ENCODE results near the gene ADAR.

ADAR gene

DNA sequence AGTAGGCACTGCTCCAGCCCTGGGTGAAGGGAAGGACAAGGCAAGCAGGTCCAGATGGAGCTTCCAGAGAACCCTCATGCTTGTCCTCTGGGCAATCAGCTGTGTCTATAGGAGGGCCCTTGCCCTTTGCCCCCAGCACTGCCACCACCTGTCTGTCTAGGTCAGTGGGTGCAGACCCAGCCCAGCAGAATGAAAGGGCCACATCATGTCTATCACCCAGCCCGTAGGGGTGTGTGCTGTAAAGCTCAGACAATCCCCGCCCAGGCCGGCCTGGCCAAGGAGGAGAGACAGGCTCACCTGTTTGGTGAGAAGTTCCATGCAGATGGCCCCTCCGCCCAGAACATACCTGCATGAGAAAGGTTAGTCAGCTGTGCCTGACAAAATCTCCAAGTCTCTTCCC is 56.5 kb downstream of the ADAR start:
- Histone ChIP-seq H3K4me3 (ENCODE audit: low read depth in 1 of 2, low read length in 2 of 2) (no peak overlapping the region), H3K4me1 (ENCODE audit: control insufficient read depth in 1 of 2, insufficient read depth in 2 of 2, low read length in 2 of 2) (peaks cover 6 to 29% of the 10 kb centered on the region in 2 donors), H3K27me3 (ENCODE audit: low read depth, low read length) (no peaks in the 10 kb centered on the region), H3K36me3 (ENCODE audit: control insufficient read depth in 1 of 2, insufficient read depth in 2 of 2, low read length in 2 of 2) (peaks cover 65 to 68% of the 10 kb centered on the region in 2 donors), H3K27ac (ENCODE audit: low read length) (no peak overlapping the region), H3K9me3 (ENCODE audit: control insufficient read depth in 1 of 2, low read length in 2 of 2) (no peaks in the 10 kb centered on the region)

DNA sequence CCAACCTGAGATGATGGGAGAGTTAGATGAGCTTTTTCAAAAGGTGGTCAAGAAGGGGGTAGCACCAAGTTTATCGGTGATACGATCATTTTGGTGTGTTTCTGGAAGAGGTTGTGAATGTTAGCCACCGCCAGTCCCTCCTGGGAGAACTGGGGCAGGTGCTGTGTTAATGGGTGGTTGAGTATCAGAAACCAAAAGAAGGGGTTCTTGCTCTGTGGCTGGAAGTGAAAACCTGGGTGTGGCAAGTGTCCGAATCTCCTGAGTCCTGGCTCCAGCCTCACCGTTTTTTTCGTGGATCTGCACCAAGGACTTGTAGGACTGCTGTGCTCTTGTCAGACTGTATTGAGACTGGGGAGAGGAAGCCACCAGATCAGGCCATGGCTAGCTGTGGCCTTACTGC is 57.3 kb downstream of the ADAR start:
- Histone ChIP-seq H3K36me3 (ENCODE audit: control insufficient read depth in 1 of 2, insufficient read depth in 2 of 2, low read length in 2 of 2) (peaks cover 65 to 66% of the 10 kb centered on the region in 2 donors), H3K9me3 (ENCODE audit: control insufficient read depth in 1 of 2, low read length in 2 of 2) (no peaks in the 10 kb centered on the region), H3K4me3 (ENCODE audit: low read depth in 1 of 2, low read length in 2 of 2) (no peak overlapping the region), H3K4me1 (ENCODE audit: control insufficient read depth in 1 of 2, insufficient read depth in 2 of 2, low read length in 2 of 2) (peaks cover 5 to 20% of the 10 kb centered on the region in 2 donors), H3K27me3 (ENCODE audit: low read depth, low read length) (no peaks in the 10 kb centered on the region), H3K27ac (ENCODE audit: low read length) (no peak overlapping the region)

DNA sequence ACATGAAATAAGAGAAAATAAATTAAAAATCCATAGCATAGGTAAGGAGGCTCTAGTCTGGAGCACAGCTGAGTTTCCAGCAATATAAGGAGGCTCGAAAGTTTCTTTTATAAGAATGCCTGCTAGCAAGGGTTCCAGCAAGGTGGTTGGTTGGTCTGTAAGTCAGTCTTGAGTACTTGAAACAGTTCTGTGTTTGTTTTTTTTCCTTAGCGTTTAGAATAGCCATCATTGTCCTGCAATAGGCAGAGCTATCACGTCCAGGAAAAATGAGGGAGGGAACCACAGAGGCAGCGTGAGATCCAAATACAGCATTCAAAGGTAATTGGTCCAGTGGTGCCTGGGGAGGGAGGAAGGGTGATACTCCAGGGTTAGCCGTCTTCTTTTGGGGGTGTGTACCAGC is 57.9 kb downstream of the ADAR start:
- no peaks in the 10 kb centered on the region for H3K27me3 ChIP-seq (ENCODE audit: low read depth, low read length)
- no peaks in the 10 kb centered on the region for H3K9me3 ChIP-seq (ENCODE audit: control insufficient read depth in 1 of 2, low read length in 2 of 2)
- peaks cover 5 to 20% of the 10 kb centered on the region in 2 donors for H3K4me1 ChIP-seq (ENCODE audit: control insufficient read depth in 1 of 2, insufficient read depth in 2 of 2, low read length in 2 of 2)
- H3K27ac ChIP-seq (ENCODE audit: low read length) = no peak overlapping the region
- H3K36me3 ChIP-seq (ENCODE audit: control insufficient read depth in 1 of 2, insufficient read depth in 2 of 2, low read length in 2 of 2) = peaks cover 60 to 61% of the 10 kb centered on the region in 2 donors
- no peak overlapping the region for H3K4me3 ChIP-seq (ENCODE audit: low read depth in 1 of 2, low read length in 2 of 2)

DNA sequence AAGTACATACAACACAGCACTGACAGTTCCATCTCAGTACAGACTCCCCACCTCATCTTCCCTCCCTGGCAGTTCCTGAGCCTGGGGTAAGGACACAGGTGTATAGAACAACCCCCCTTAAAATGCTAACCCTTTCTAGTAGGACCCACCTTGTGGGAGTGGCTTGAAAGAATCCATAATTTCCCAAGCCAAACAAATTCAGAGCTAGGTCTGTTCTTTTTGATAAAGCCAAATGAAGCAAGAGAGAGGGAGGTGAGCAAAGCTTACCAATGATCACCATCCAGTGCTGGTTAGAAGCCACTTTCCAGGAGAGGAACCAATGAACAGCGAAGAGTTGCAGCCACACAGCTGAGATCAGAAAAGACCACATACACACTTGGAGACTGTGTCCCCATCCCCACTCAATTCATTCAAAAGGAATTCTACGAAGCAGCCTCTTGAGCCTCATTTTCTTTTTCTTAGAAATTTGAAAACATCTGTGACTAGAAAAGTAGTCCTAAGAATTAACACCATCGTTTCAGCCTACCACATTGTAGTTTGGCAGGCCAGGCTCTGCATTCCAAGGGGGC is 58.7 kb downstream of the ADAR start:
- no peak overlapping the region for H3K4me3 ChIP-seq (ENCODE audit: low read depth in 1 of 2, low read length in 2 of 2)
- H3K9me3 ChIP-seq (ENCODE audit: control insufficient read depth in 1 of 2, low read length in 2 of 2) = no peaks in the 10 kb centered on the region
- no peak overlapping the region for H3K27ac ChIP-seq (ENCODE audit: low read length)
- H3K4me1 ChIP-seq (ENCODE audit: control insufficient read depth in 1 of 2, insufficient read depth in 2 of 2, low read length in 2 of 2) = peaks cover 5 to 16% of the 10 kb centered on the region in 2 donors
- H3K27me3 ChIP-seq (ENCODE audit: low read depth, low read length) = no peaks in the 10 kb centered on the region
- peaks cover 52 to 53% of the 10 kb centered on the region in 2 donors for H3K36me3 ChIP-seq (ENCODE audit: control insufficient read depth in 1 of 2, insufficient read depth in 2 of 2, low read length in 2 of 2)

DNA sequence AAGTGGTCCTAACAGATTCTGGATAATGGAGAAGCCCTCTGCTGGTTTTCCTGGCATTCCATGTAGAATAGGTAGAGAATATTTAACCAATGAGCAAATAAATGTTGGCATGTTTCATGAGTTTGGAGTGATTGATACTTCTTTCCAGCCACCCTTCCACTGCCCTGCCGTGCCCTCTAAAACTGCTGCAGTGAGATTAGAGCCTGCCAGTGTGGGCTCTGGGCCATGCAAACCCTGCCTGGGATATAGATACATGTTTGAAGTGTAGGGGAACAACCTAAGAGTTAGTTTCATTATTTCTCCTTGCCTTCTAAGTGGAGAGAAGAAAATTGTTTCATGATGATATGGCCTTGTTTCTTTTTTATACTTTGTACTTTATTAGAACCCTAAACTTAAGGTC is 60.0 kb downstream of the ADAR start:
- H3K27me3 ChIP-seq (ENCODE audit: low read depth, low read length) = no peaks in the 10 kb centered on the region
- H3K9me3 ChIP-seq (ENCODE audit: control insufficient read depth in 1 of 2, low read length in 2 of 2) = no peaks in the 10 kb centered on the region
- H3K27ac ChIP-seq (ENCODE audit: low read length) = no peak overlapping the region
- H3K36me3 ChIP-seq (ENCODE audit: control insufficient read depth in 1 of 2, insufficient read depth in 2 of 2, low read length in 2 of 2) = peaks cover 40 to 41% of the 10 kb centered on the region in 2 donors
- peaks cover 4 to 5% of the 10 kb centered on the region in 2 donors for H3K4me1 ChIP-seq (ENCODE audit: control insufficient read depth in 1 of 2, insufficient read depth in 2 of 2, low read length in 2 of 2)
- no peak overlapping the region for H3K4me3 ChIP-seq (ENCODE audit: low read depth in 1 of 2, low read length in 2 of 2)

DNA sequence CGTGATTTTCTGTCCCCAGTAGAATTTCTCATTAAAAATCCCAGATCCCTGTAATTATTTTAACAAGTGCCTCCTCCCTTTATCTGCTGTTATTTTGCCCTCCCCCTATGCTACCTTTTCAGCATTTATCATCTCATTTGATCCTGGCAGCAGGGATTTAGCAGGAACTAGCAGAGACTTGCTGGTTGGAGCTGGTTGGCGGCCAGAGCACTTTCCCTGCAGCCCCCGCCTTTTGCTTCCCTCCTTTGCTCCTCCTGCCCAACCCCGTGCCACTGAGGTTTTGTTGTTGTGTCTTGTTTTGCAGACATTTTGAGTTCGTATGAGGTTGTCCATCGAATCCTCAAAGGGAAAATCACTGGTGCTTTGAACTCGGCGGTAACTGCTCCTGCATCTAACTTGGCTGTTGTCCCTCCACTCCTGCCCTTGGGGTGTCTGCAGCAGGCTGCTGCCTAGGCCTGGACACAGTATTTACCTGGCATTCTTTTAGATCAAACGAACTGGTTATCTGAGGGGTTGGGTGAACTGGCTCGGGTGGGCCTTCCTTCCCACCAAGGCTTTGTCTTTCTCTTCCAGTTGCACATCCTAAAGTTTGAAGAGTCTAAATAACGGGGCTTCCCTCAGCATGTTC is 60.8 kb downstream of the ADAR start:
- H3K4me3 ChIP-seq (ENCODE audit: low read depth in 1 of 2, low read length in 2 of 2) = no peak overlapping the region
- peaks cover 32 to 33% of the 10 kb centered on the region in 2 donors for H3K36me3 ChIP-seq (ENCODE audit: control insufficient read depth in 1 of 2, insufficient read depth in 2 of 2, low read length in 2 of 2)
- H3K4me1 ChIP-seq (ENCODE audit: control insufficient read depth in 1 of 2, insufficient read depth in 2 of 2, low read length in 2 of 2) = peaks cover 0 to 5% of the 10 kb centered on the region in 2 donors
- H3K27me3 ChIP-seq (ENCODE audit: low read depth, low read length) = no peaks in the 10 kb centered on the region
- H3K27ac ChIP-seq (ENCODE audit: low read length) = no peak overlapping the region
- H3K9me3 ChIP-seq (ENCODE audit: control insufficient read depth in 1 of 2, low read length in 2 of 2) = no peaks in the 10 kb centered on the region

DNA sequence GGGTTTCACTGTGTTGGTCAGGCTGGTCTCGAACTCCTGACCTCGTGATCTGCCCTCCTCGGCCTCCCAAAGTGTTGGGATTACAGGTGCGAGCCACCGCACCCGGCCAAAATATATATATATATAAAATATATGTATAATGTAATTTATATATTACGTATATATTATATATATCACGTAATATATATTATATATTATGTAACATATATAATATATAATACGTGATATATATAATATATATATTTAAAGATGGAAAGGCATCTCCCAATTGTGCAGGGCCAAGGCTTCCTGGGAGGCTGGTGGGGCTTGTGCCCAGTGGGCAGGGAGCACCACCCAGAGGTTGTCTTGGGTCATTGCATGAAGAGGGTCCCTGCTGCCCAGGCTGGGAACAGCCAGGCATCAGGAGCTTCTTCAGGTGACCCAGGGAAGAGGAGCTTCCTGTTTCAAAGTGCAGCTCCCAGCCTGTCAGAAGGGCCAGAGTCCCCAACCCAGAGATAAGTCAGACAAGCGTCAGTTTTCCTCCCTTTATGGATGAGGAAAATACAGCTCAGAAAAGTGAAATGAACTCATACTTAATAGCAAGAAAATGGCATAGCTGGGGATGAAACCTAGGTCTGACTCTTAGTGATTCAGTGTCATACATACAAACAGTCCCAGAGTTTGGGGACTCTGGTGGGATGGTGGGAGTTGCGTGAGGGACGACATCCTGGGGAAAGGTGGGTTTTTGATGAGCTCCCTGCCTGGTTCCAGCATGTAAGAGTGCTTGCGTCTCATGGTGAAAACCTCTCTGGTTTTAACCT is 61.5 kb downstream of the ADAR start:
- Histone ChIP-seq H3K36me3 (ENCODE audit: control insufficient read depth in 1 of 2, insufficient read depth in 2 of 2, low read length in 2 of 2) (peaks cover 25 to 26% of the 10 kb centered on the region in 2 donors), H3K4me3 (ENCODE audit: low read depth in 1 of 2, low read length in 2 of 2) (no peak overlapping the region), H3K27me3 (ENCODE audit: low read depth, low read length) (no peaks in the 10 kb centered on the region), H3K4me1 (ENCODE audit: control insufficient read depth in 1 of 2, insufficient read depth in 2 of 2, low read length in 2 of 2) (peaks cover 0 to 5% of the 10 kb centered on the region in 2 donors), H3K27ac (ENCODE audit: low read length) (no peak overlapping the region), H3K9me3 (ENCODE audit: control insufficient read depth in 1 of 2, low read length in 2 of 2) (no peaks in the 10 kb centered on the region)

DNA sequence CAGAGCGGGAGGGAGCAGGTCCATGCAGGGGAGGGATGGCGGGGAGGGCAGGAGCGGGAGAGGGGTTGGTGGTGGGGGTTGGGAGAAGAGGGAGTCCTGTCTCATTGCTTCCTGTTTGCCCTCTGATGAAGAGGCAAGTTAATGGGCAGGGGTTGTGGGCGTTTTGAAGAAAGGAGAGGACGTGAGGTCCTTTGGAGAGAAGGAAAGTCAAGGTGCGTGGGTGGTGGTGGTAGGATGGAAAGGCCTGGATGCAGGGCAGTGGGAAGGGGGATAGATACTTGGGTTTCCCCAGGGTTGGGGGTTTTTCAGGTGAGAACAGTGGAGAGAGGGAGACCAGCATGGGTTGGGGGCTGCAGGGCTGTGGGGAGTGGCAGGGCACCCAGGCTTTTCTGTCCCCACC is 66.8 kb downstream of the ADAR start:
- no peak overlapping the region for H3K4me3 ChIP-seq (ENCODE audit: low read depth in 1 of 2, low read length in 2 of 2)

DNA sequence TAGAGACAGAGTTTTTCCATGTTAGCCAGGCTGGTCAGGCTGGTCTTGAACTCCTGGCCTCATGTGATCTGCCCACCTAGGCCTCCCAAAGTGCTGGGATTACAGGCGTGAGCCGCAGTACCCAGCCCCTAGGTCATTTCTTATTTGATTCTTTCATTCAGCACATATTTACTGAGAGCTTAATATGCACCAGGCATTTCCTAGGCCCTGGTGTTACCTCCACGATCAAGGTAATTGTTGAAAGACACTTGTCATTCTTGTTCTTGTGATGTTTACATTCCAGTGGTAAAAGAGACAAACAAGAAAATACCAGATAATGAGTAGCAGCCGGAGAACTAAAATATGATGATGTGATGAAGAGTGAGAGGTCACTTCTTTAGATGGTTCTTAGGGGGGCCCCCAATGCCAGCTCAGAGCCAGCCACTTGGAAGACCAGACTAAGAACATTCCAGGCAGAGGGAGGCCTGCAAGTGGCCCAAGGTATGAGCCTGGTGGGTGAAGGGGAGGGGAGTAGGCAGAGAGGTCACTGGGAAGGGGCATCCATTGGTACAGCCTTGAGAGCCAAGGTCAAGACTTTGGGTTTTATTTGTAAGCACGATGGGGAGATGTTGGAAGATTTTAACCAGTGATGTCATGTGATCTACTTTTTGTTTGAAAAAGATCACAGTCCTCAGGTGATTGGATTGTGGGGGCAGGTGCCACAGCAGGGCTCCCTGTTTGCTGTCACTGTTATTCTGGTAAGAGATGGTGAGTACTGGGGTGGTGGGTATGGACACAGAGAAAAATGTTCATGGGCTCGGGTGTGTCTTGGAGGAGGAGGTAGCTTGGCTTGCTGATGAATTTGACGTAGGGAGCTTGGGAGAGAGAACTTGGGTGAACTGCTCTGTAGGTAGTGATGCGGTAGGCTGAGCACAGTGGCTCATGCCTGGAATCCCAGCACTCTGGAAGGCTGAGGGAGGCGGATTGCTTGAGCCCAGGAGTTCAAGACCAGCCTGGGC is 68.2 kb downstream of the ADAR start:
- Histone ChIP-seq H3K4me3 (ENCODE audit: low read depth in 1 of 2, low read length in 2 of 2) (no peak overlapping the region), H3K27me3 (ENCODE audit: low read depth, low read length) (no peaks in the 10 kb centered on the region), H3K27ac (ENCODE audit: low read length) (no peak overlapping the region), H3K4me1 (ENCODE audit: control insufficient read depth in 1 of 2, insufficient read depth in 2 of 2, low read length in 2 of 2) (no peaks in the 10 kb centered on the region), H3K36me3 (ENCODE audit: control insufficient read depth in 1 of 2, insufficient read depth in 2 of 2, low read length in 2 of 2) (no peaks in the 10 kb centered on the region), H3K9me3 (ENCODE audit: control insufficient read depth in 1 of 2, low read length in 2 of 2) (no peaks in the 10 kb centered on the region)

More for the DNA sequence above, 66.8 kb downstream of the ADAR start:
- H3K27ac ChIP-seq (ENCODE audit: low read length) = no peak overlapping the region
- no peaks in the 10 kb centered on the region for H3K4me1 ChIP-seq (ENCODE audit: control insufficient read depth in 1 of 2, insufficient read depth in 2 of 2, low read length in 2 of 2)
- H3K9me3 ChIP-seq (ENCODE audit: control insufficient read depth in 1 of 2, low read length in 2 of 2) = no peaks in the 10 kb centered on the region
- H3K36me3 ChIP-seq (ENCODE audit: control insufficient read depth in 1 of 2, insufficient read depth in 2 of 2, low read length in 2 of 2) = no peaks in the 10 kb centered on the region
- H3K27me3 ChIP-seq (ENCODE audit: low read depth, low read length) = no peaks in the 10 kb centered on the region

DNA sequence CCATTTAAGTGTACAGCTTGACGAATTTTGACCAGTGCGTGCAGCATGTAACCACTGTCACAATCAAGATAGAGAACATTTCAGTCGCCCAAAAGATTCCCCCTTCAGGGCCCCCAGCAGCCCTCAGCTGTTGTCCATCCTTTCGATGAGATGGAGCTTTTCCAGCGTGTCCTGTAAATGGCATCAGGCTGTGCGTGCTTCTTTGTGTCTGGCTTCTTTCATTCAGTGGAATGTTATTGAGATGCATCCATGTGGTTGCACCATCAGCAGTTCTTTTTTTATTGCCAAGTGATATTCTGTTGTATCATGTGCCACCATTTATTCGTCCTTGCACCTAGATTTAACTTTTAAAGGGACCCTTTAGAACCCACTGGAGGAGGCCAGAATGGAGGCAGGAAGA is 71.4 kb downstream of the ADAR start:
- H3K4me3 ChIP-seq (ENCODE audit: low read depth in 1 of 2, low read length in 2 of 2) = no peak overlapping the region
- H3K4me1 ChIP-seq (ENCODE audit: control insufficient read depth in 1 of 2, insufficient read depth in 2 of 2, low read length in 2 of 2) = no peaks in the 10 kb centered on the region
- no peak overlapping the region for H3K27ac ChIP-seq (ENCODE audit: low read length)
- H3K9me3 ChIP-seq (ENCODE audit: control insufficient read depth in 1 of 2, low read length in 2 of 2) = no peaks in the 10 kb centered on the region
- H3K27me3 ChIP-seq (ENCODE audit: low read depth, low read length) = no peaks in the 10 kb centered on the region
- H3K36me3 ChIP-seq (ENCODE audit: control insufficient read depth in 1 of 2, insufficient read depth in 2 of 2, low read length in 2 of 2) = no peaks in the 10 kb centered on the region

Data from muscle layer of duodenum (tissue), 2 donors.